Testis (tissue), 2 donors: ENCODE data around the gene ZDHHC19.

ENCODE experiments used
- POLR2A ChIP-seq: fragments of 450-650 bp; IDR thresholded peaks from one replicate; pipeline ENCODE4 v1.6.1; 2017; ENCODE audit warnings: antibody characterized with exemption, mild to moderate bottlenecking, moderate library complexity
- TF ChIP-seq, protein P1 (sequence below), 3 experiments: fragments of 450-650 bp in 2 of 3; fragments of 200-600 bp in 1 of 3; sonication (generic) in 1 of 3; IDR thresholded peaks; one replicate each; pipeline ENCODE4 v1.5.1; 2016 to 2019; ENCODE audit warnings: antibody characterized with exemption in 3 of 3, mild to moderate bottlenecking in 2 of 3, moderate library complexity in 1 of 3

- TF ChIP-seq, protein P1, sequence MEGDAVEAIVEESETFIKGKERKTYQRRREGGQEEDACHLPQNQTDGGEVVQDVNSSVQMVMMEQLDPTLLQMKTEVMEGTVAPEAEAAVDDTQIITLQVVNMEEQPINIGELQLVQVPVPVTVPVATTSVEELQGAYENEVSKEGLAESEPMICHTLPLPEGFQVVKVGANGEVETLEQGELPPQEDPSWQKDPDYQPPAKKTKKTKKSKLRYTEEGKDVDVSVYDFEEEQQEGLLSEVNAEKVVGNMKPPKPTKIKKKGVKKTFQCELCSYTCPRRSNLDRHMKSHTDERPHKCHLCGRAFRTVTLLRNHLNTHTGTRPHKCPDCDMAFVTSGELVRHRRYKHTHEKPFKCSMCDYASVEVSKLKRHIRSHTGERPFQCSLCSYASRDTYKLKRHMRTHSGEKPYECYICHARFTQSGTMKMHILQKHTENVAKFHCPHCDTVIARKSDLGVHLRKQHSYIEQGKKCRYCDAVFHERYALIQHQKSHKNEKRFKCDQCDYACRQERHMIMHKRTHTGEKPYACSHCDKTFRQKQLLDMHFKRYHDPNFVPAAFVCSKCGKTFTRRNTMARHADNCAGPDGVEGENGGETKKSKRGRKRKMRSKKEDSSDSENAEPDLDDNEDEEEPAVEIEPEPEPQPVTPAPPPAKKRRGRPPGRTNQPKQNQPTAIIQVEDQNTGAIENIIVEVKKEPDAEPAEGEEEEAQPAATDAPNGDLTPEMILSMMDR (IDR thresholded peaks at IDR 0.05): no peak
- TF ChIP-seq POLR2A: no peak
Measured at GRCh38 chr3:196215493-196216020, 4.4 kb upstream of the ZDHHC19 start.
